ENCODE data around the gene MAB21L3.

MAB21L3 gene

GRCh38 chr1:116110567-116111523, at the start of gene MAB21L3:
Gene MAB21L3 (plus strand): TSS chr1:116111399. CDS start chr1:116112616, 1,217 bp downstream.
- DNase-seq (ENCODE audit: low spot score), result no peak

- no peak for DNase-seq (ENCODE audit: low spot score)
Measured at GRCh38 chr1:116062201-116062600, 49.0 kb upstream of the MAB21L3 start.

- no peak for DNase-seq (ENCODE audit: low spot score)
Measured at GRCh38 chr1:116064616-116065015, 46.6 kb upstream of the MAB21L3 start.

- no peak for DNase-seq (ENCODE audit: low spot score)
Measured at GRCh38 chr1:116066868-116067565, 44.2 kb upstream of the MAB21L3 start.

GRCh38 chr1:116067566-116067890, 43.7 kb upstream of the MAB21L3 start:
- no peak for DNase-seq (ENCODE audit: low spot score)

- DNase-seq (ENCODE audit: low spot score), result no peak
Measured at GRCh38 chr1:116075575-116075974, 35.6 kb upstream of the MAB21L3 start.

GRCh38 chr1:116075990-116076389, 35.2 kb upstream of the MAB21L3 start:
- DNase-seq (ENCODE audit: low spot score), result no peak

GRCh38 chr1:116076831-116077230, 34.4 kb upstream of the MAB21L3 start:
- no peak for DNase-seq (ENCODE audit: low spot score)

GRCh38 chr1:116078699-116079223, 32.4 kb upstream of the MAB21L3 start:
- DNase-seq (ENCODE audit: low spot score), result no peak

- no peak for DNase-seq (ENCODE audit: low spot score)
Measured at GRCh38 chr1:116087628-116088027, 23.6 kb upstream of the MAB21L3 start.

- DNase-seq (ENCODE audit: low spot score), result no peak
Measured at GRCh38 chr1:116089870-116090269, 21.3 kb upstream of the MAB21L3 start.

GRCh38 chr1:116091083-116091482, 20.1 kb upstream of the MAB21L3 start:
- DNase-seq (ENCODE audit: low spot score), result no peak

- DNase-seq (ENCODE audit: low spot score), result no peak
Measured at GRCh38 chr1:116092752-116093489, 18.3 kb upstream of the MAB21L3 start.

GRCh38 chr1:116095027-116095426, 16.2 kb upstream of the MAB21L3 start:
- no peak for DNase-seq (ENCODE audit: low spot score)

GRCh38 chr1:116096013-116096618, 15.1 kb upstream of the MAB21L3 start:
- DNase-seq (ENCODE audit: low spot score), result no peak

- no peak for DNase-seq (ENCODE audit: low spot score)
Measured at GRCh38 chr1:116097626-116098025, 13.6 kb upstream of the MAB21L3 start.

- DNase-seq (ENCODE audit: low spot score), result no peak
Measured at GRCh38 chr1:116099379-116099778, 11.8 kb upstream of the MAB21L3 start.

- no peak for DNase-seq (ENCODE audit: low spot score)
Measured at GRCh38 chr1:116099919-116100318, 11.3 kb upstream of the MAB21L3 start.

GRCh38 chr1:116104667-116105066, 6.5 kb upstream of the MAB21L3 start:
- DNase-seq (ENCODE audit: low spot score), result no peak

- no peak for DNase-seq (ENCODE audit: low spot score)
Measured at GRCh38 chr1:116105996-116106395, 5.2 kb upstream of the MAB21L3 start.

- no peak for DNase-seq (ENCODE audit: low spot score)
Measured at GRCh38 chr1:116106646-116107045, 4.6 kb upstream of the MAB21L3 start.

GRCh38 chr1:116107371-116107770, 3.8 kb upstream of the MAB21L3 start:
- DNase-seq (ENCODE audit: low spot score), result no peak

Measured in D341Med (cell line).